Measurements from ENCODE around the gene UST.

DNA sequence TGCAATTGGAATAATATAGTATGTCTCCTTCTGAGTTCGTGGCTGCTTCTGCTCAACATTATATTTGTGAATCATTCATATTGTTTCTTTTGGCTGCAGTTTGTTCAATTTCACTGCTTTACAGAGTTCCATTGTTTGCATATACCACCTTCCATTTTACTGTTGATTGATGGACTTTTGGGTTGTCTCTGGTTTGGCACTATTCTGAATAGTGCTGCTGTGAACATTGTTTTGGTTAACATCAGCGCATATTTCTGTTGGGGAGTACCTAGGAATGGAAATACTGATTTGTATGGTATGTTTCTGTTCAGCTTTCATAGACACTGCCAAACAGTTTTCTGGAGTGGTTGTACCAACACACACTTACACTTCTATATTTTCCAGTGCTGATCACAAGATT is 46.9 kb downstream of the UST start:
- no peak for TF ChIP-seq POLR2AphosphoS5 (IDR thresholded peaks at IDR 0.05)
- TF ChIP-seq, protein P1, sequence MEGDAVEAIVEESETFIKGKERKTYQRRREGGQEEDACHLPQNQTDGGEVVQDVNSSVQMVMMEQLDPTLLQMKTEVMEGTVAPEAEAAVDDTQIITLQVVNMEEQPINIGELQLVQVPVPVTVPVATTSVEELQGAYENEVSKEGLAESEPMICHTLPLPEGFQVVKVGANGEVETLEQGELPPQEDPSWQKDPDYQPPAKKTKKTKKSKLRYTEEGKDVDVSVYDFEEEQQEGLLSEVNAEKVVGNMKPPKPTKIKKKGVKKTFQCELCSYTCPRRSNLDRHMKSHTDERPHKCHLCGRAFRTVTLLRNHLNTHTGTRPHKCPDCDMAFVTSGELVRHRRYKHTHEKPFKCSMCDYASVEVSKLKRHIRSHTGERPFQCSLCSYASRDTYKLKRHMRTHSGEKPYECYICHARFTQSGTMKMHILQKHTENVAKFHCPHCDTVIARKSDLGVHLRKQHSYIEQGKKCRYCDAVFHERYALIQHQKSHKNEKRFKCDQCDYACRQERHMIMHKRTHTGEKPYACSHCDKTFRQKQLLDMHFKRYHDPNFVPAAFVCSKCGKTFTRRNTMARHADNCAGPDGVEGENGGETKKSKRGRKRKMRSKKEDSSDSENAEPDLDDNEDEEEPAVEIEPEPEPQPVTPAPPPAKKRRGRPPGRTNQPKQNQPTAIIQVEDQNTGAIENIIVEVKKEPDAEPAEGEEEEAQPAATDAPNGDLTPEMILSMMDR (IDR thresholded peaks at IDR 0.05), result no peak
